ENCODE measurements around the gene MYCBP2.

- TF ChIP-seq CTCF (conservative IDR thresholded peaks at IDR 0.05; ENCODE audit: low read depth, low read length) (no peak), EZH2 (IDR thresholded peaks at IDR 0.05; ENCODE audit: low read length, unreplicated experiment) (no peak), EZH2phosphoT487 (IDR thresholded peaks at IDR 0.05; ENCODE audit: borderline replicate concordance, low read length) (no peak)
These were observed 264.8 kb downstream of the MYCBP2 start for GRCh38 chr13:77062097-77062496.
